GM23248 (cell line): ENCODE results near the gene TRAK1.

Source experiments
- EZH2 ChIP-seq: fragments of 200-600 bp; sonication (generic); IDR thresholded peaks from 2 replicates; pipeline ENCODE4 v1.6.1; 2018; ENCODE audit warnings: antibody characterized with exemption, mild to moderate bottlenecking; ENCODE audit not compliant: insufficient read depth, poor library complexity, severe bottlenecking
- EZH2phosphoT487 ChIP-seq: fragments of 200-600 bp; sonication (generic); IDR thresholded peaks from 2 replicates; pipeline ENCODE4 v1.6.1; 2018; ENCODE audit warnings: antibody characterized with exemption, moderate library complexity, mild to moderate bottlenecking, low read depth; ENCODE audit not compliant: insufficient read depth

GRCh38 chr3:42045708-42046243, 45.4 kb upstream of the TRAK1 start:
- TF ChIP-seq EZH2: no peak
- no peak for TF ChIP-seq EZH2phosphoT487
